ENCODE results near the gene PLPPR1.

DNA sequence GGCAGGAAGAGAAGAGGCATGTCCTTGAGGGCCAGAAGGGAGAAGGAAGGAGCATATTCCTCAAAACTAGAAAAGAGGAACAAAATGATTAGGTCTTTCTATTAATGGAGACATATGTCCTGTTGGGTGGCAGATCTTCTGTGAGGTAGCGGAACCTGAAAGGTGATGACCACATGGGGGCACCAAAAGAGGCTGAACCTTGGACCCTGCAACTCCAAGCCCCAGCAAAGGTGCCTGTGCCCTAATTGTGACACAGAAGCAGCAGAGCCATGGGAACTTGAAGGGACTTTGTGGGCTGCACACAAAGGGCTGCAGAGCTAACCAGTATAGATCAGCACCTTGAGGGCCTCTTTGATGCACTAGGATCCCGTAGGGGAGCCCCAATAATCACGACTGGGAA, 198.3 kb downstream of the PLPPR1 start:
- TF ChIP-seq EZH2 (IDR thresholded peaks at IDR 0.05; ENCODE audit: low read length, missing control alignments): no peak
- TF ChIP-seq, protein P1, sequence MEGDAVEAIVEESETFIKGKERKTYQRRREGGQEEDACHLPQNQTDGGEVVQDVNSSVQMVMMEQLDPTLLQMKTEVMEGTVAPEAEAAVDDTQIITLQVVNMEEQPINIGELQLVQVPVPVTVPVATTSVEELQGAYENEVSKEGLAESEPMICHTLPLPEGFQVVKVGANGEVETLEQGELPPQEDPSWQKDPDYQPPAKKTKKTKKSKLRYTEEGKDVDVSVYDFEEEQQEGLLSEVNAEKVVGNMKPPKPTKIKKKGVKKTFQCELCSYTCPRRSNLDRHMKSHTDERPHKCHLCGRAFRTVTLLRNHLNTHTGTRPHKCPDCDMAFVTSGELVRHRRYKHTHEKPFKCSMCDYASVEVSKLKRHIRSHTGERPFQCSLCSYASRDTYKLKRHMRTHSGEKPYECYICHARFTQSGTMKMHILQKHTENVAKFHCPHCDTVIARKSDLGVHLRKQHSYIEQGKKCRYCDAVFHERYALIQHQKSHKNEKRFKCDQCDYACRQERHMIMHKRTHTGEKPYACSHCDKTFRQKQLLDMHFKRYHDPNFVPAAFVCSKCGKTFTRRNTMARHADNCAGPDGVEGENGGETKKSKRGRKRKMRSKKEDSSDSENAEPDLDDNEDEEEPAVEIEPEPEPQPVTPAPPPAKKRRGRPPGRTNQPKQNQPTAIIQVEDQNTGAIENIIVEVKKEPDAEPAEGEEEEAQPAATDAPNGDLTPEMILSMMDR (conservative IDR thresholded peaks at IDR 0.05 in 1 of 2, IDR thresholded peaks at IDR 0.05 in 1 of 2; ENCODE audit: low read depth in 1 of 2, low read length in 2 of 2): no peak
